Mucosa of gallbladder (tissue), 1 donor: ENCODE data around the gene UBP1. TPM values are rescaled to one million over a fixed set of nuclear protein-coding genes. Genes with fewer than 3 reads are reported as not detected.
"Not testable (repeated sequence)": the region's sequence is repeated elsewhere in the genome, so short reads cannot be mapped to it uniquely, and the experiment has no call there.

Source experiments
- DNase-seq: peaks from one replicate; pipeline ENCODE4 v3.0.0-alpha.2; 2020; ENCODE audit warnings: low spot score
- total RNA-seq: library from RNA; stranded (reverse); gene quantifications from one replicate; pipeline ENCODE4 v1.2.1, GENCODE V29; 2021
- donor health status: DM: no; HTN: no; CAD: no.

UBP1 gene
- 56.9 TPM for total RNA-seq

- DNase-seq, result peak; percentile 100
Measured at GRCh38 chr3:33440328-33441224, at the start of gene UBP1. Gene UBP1 (minus strand): TSS chr3:33440405. CDS start chr3:33439848, 557 bp downstream.

- DNase-seq, result no peak
Measured at GRCh38 chr3:33488683-33489082, 48.5 kb upstream of the UBP1 start.

- DNase-seq, result no peak
Measured at GRCh38 chr3:33488246-33488645, 48.0 kb upstream of the UBP1 start.

GRCh38 chr3:33482111-33482521, 41.9 kb upstream of the UBP1 start:
- no peak for DNase-seq

- DNase-seq, result no peak
Measured at GRCh38 chr3:33474896-33475295, 34.7 kb upstream of the UBP1 start.

- no peak for DNase-seq
Measured at GRCh38 chr3:33473813-33474212, 33.6 kb upstream of the UBP1 start.

- no peak for DNase-seq
Measured at GRCh38 chr3:33467786-33468185, 27.6 kb upstream of the UBP1 start.

- DNase-seq, result no peak
Measured at GRCh38 chr3:33461097-33461496, 20.9 kb upstream of the UBP1 start.

GRCh38 chr3:33459577-33459976, 19.4 kb upstream of the UBP1 start:
- DNase-seq, result not testable (repeated sequence)

GRCh38 chr3:33458446-33458845, 18.2 kb upstream of the UBP1 start:
- DNase-seq, result no peak

GRCh38 chr3:33456756-33457155, 16.6 kb upstream of the UBP1 start:
- DNase-seq, result no peak

- DNase-seq, result no peak
Measured at GRCh38 chr3:33453331-33453761, 13.1 kb upstream of the UBP1 start.

GRCh38 chr3:33451994-33452393, 11.8 kb upstream of the UBP1 start:
- not testable (repeated sequence) for DNase-seq

- DNase-seq, result no peak
Measured at GRCh38 chr3:33447958-33448357, 7.8 kb upstream of the UBP1 start.

- not testable (repeated sequence) for DNase-seq
Measured at GRCh38 chr3:33447256-33447625, 7.0 kb upstream of the UBP1 start.

- no peak for DNase-seq
Measured at GRCh38 chr3:33442190-33442589, 2.0 kb upstream of the UBP1 start.

GRCh38 chr3:33441225-33441976, 1.2 kb upstream of the UBP1 start:
- no peak for DNase-seq

- DNase-seq, result peak; percentile 32
Measured at GRCh38 chr3:33439546-33440327, 468 bp downstream of the UBP1 start.

GRCh38 chr3:33438881-33439545, 1.2 kb downstream of the UBP1 start:
- no peak for DNase-seq

GRCh38 chr3:33438284-33438668, 1.9 kb downstream of the UBP1 start:
- no peak for DNase-seq

GRCh38 chr3:33437556-33438283, 2.5 kb downstream of the UBP1 start:
- DNase-seq, result no peak
